ENCODE data around the gene FSTL5. TPM values are rescaled to one million over a fixed set of nuclear protein-coding genes. Genes with fewer than 3 reads are reported as not detected.
A peak's percentile ranks its signal among the peaks of the same experiment; 100 is the strongest.

Gene FSTL5
- total and polyA plus RNA-seq, 2 experiments from 2014 or later = 0.06 to 0.49 TPM

- no peaks in the 10 kb centered on the region for H3K27me3 Mint-ChIP-seq (ENCODE audit: insufficient read depth, low read depth, poor library complexity)
- peak overlapping the region; percentile 49; the same call in 1 of the 2 replicates for H2AFZ ChIP-seq
- H3K4me3 Mint-ChIP-seq = no peak overlapping the region
- H3K4me1 ChIP-seq (ENCODE audit: insufficient read depth) = peaks cover 38% of the 10 kb centered on the region
- no peak for TF ChIP-seq STAT1 (IDR thresholded peaks at IDR 0.05; ENCODE audit: unreplicated experiment)
- TF ChIP-seq EZH2phosphoT487 (IDR thresholded peaks at IDR 0.05; ENCODE audit: unreplicated experiment) = no peak
- no peak for TF ChIP-seq CREB1 (CRISPR knock-in tag; IDR thresholded peaks at IDR 0.05; ENCODE audit: low read depth)
- no peak for TF ChIP-seq JUNB (IDR thresholded peaks at IDR 0.05; ENCODE audit: unreplicated experiment)
- TF ChIP-seq POLR2AphosphoS5 (IDR thresholded peaks at IDR 0.05; ENCODE audit: low read depth) = no peak
- no peak for TF ChIP-seq EZH2 (IDR thresholded peaks at IDR 0.05; ENCODE audit: low read depth, unreplicated experiment)
- TF ChIP-seq ETS1 (IDR thresholded peaks at IDR 0.05) = no peak
- no peak for TF ChIP-seq REST (IDR thresholded peaks at IDR 0.05; ENCODE audit: unreplicated experiment)
- no peak for TF ChIP-seq ZNF331 (CRISPR knock-in tag; IDR thresholded peaks at IDR 0.05; ENCODE audit: low read depth)
- no peak for TF ChIP-seq ZNF462 (CRISPR knock-in tag; IDR thresholded peaks at IDR 0.05)
- no peak for TF ChIP-seq NANOG (IDR thresholded peaks at IDR 0.05; ENCODE audit: borderline replicate concordance)
- TF ChIP-seq CTCF (conservative IDR thresholded peaks at IDR 0.05; ENCODE audit: low read depth in 2 of 2) = no peak
- no peak for TF ChIP-seq ZNF114 (CRISPR knock-in tag; IDR thresholded peaks at IDR 0.05)
- ATAC-seq = peak; percentile 45; the same call in 2 of the 3 replicates
- DNase-seq (ENCODE audit: low spot score) = no peak
- 0 out of 2 replicates have a peak overlapping the region, but pooled peaks have one; percentile 21 for H3K27ac ChIP-seq (ENCODE audit: low read depth)
- H3K4me3 ChIP-seq = no peak overlapping the region
- no peaks in the 10 kb centered on the region for H3K27me3 ChIP-seq (ENCODE audit: insufficient read depth)
- H4K20me1 ChIP-seq (replicated peaks; ENCODE audit: insufficient read depth) = no peaks in the 10 kb centered on the region
- H3F3A ChIP-seq (replicated peaks; ENCODE audit: low read depth) = no peaks in the 10 kb centered on the region
- H3K79me2 ChIP-seq (replicated peaks; ENCODE audit: insufficient read depth) = no peaks in the 10 kb centered on the region
- no peaks in the 10 kb centered on the region for H3K36me3 ChIP-seq (ENCODE audit: insufficient read depth)
- no peaks in the 10 kb centered on the region for H3K36me3 Mint-ChIP-seq (ENCODE audit: low read depth)
- H3K27ac Mint-ChIP-seq = peak overlapping the region; percentile 40
- H3K9me2 ChIP-seq (ENCODE audit: insufficient read depth) = no peaks in the 10 kb centered on the region
- peak overlapping the region; percentile 31; the same call in 1 of the 2 replicates for H3K4me2 ChIP-seq
- no peaks in the 10 kb centered on the region; the same call in 2 of the 3 replicates for H3K9me3 Mint-ChIP-seq
- H3K4me1 Mint-ChIP-seq = peaks cover 38% of the 10 kb centered on the region
These were observed 171.5 kb downstream of the FSTL5 start for GRCh38 chr4:161992317-161992716.
